COR-L47 (cell line): ENCODE data around the gene LMO4.

ENCODE experiments used
- DNase-seq: peaks from one replicate; lab custom pipeline; 2025; lab: John Stamatoyannopoulos, UW

The LMO4 gene

GRCh38 chr1:87328272-87329050, at the start of gene LMO4:
Gene LMO4, plus strand, starts transcription at chr1:87328880. Its CDS starts 3,136 bp downstream, at chr1:87332016.
- peak; percentile 97 for DNase-seq

GRCh38 chr1:87279536-87279875, 49.2 kb upstream of the LMO4 start:
- DNase-seq, result no peak

DNA sequence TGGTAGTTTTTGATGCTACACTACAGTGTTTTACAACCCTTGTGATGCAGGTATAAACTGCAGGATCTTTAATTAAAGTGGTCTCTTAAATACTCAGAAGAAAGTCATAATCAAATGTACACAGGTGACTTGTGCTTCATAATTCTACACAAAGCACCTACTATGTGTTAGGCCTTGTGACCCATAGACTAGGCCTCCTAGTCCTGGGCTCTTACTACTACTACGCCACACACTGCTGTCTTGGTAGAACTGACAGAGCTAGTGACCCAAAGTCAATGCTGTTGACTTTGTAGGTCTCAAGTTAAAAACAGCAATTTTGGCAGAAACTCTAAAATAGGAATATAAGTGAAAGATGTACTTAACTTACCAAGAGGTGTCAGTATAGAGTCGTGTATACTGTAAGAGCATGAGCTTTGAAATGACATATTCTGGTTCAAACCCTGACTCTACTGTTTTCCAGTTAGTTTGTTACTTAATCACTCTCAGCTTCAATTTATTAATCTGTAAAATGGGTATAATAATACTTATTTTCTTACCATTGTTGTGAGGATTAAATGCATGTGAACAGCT, 48.6 kb upstream of the LMO4 start:
- DNase-seq, result no peak

DNA sequence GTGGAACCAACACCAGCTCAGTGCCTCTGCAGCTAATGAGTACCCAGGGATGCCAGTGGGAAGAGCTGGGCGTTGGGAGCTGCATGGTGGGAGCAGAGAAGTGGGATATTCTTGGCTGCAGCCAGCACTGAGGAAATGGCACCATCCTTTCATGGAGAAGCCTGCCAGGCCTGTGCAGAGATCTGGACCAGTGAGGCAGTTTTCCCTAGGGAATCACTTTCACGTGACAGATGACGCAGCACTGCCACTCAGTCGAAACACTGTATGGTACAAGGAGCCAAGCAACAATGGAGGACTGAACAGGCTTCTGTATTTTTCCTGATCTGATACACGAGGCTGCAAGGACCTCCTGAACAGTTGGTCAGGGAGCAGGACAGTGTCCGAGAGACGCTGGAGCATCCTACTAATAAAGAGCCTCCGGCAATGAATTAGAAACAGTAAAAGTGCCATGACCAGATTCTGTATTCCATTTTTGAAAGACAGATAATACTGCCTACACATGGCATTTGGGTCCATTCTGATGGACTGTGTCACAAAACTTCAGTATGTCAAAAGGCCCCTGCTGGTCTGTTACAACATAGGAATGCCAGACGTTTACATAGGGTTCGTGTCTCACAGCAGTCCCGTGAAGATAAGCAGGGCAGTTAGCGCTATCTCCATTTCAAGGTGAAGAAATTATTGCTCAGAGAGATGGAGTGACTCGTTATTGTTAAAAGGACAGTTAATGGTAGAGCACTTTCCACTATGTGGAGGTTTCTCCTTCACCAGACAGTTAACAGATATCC, 44.0 kb upstream of the LMO4 start:
- no peak for DNase-seq

DNA sequence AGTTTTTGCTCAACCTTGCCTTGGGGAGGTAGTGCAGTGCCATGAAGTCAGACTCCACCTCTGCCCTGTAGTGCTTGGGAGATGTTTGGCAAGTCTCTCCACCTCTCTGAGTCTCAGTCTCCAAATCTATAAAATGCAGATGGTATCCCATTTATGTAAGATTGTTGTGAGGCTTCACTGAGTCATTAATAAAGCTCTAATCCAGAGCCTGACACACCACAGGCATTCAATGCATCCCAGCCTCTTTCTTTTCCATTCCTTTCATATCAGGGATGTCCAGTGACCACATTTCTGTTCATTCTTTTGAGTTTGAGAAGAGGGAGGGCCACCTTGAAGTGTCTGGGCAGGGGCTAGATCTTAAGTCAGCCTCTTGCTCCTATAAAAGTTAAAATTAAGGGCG, 37.6 kb upstream of the LMO4 start:
- no peak for DNase-seq

GRCh38 chr1:87292684-87293493, 35.8 kb upstream of the LMO4 start:
- DNase-seq, result peak; percentile 79

- DNase-seq, result no peak
Measured at GRCh38 chr1:87294633-87295032, 34.0 kb upstream of the LMO4 start.

DNA sequence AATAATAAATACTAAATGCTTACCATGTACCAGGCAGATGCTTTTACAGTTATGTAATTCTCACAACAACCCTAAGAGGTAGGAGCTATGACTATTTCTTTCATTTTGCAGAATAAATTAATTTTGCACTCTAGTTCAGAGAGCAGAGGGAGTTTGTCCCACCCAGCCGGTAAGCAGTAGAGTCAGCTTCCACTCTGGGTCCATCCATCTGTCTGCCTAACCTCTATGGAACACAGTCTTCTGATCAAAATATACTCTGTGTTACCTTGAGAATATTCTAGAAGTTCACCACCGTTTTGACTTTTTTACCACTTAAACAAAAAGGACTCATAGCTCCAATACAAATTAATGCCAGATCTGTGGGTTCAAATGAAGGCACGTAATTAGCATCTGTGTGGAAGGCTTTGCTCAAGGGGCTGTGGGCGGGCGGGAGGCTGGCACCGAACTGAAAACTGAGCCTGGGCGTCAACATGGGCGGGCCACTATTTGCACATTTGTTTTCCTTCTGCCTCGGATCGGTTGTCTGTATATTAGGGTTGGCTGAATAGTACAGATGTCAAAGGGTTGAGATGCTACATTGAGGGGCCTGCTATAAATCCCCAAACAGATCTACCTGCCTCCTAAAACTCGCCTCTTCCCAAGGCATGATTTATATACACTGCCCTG, 33.1 kb upstream of the LMO4 start:
- no peak for DNase-seq

DNA sequence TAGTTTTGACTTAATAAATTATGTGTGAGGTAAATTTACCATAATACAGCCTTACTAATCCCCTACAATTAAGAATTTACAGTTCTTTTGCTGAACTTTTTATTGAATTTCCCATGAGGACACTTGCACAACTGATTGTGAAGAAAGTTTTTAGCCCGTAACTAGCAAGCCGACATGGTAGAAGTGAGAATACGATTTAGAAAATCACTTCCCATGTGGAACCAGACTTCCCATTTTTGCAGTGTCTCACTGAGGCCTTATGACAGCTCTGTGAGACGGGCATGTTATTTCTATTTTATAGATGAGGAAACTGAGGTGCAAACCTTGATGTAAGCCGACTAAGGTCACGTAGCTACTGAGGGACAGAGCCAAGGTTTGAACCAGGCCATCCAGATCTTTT, 32.5 kb upstream of the LMO4 start:
- DNase-seq, result no peak

- DNase-seq, result no peak
Measured at GRCh38 chr1:87299661-87300060, 29.0 kb upstream of the LMO4 start.

- no peak for DNase-seq
Measured at GRCh38 chr1:87300628-87301027, 28.1 kb upstream of the LMO4 start.

DNA sequence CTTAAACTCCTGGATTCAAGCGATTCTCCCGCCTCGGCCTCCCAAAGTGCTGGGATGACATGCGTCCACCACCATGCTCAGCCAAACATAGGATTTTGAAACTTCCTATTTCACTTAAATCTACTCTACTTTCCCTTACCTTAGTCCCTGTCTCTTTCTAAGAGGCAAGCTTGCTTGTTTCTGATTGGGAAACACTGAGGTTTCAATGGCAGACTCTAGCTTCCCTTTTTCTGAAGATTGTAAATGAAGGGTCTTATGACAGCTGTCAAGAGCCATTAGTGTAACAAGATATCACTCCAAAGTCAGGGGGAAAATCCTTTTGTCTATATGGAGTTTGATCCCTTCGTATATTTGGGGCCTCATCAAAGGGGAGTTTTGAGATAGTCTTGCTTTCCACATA, 23.5 kb upstream of the LMO4 start:
- no peak for DNase-seq

DNA sequence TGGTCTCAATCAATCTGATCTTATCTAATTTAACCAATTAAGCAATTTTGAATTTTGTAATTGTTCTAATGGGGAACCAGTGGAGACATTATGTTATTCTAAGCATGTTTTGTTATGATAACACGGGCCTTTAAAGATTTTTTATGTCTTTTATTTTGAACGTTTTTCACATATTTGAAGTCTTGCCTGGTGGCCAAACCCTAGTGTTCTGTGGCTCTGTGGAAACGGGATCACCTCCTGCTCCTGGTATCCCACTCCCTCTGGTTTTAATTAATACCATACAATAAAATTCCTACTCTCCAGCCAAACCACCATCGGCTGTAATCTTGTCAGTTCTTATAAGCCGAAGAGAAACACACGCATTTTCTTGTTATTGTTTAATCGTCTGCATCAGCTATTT, 22.9 kb upstream of the LMO4 start:
- no peak for DNase-seq

GRCh38 chr1:87307306-87307705, 21.4 kb upstream of the LMO4 start:
- no peak for DNase-seq

DNA sequence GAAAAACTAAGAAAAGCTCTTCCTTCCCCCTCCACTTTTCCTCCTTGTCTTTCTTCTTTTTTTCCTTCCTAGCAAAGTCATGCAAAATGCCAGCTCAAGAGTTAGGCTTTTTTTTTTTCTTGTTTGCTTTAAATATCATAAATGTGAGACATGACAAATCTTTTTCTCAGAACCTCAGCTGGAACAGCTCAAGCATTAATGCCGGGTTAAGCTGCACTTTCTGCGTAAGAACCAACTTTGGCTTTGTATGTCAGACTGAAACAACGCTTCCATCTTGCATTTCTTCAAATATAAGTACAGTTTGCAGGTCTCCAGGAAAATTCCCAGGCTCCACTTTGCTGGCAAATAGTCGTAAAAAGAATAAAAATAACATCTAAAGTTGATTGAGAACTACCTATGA, 20.7 kb upstream of the LMO4 start:
- DNase-seq, result no peak

GRCh38 chr1:87314091-87314490, 14.6 kb upstream of the LMO4 start:
- DNase-seq, result no peak

- no peak for DNase-seq
Measured at GRCh38 chr1:87318056-87318650, 10.5 kb upstream of the LMO4 start.

GRCh38 chr1:87318806-87319205, 9.9 kb upstream of the LMO4 start:
- no peak for DNase-seq

- peak; percentile 67 for DNase-seq
Measured at GRCh38 chr1:87325982-87326738, 2.5 kb upstream of the LMO4 start.

GRCh38 chr1:87327376-87328271, 1.1 kb upstream of the LMO4 start:
- no peak for DNase-seq
